Stimulated activated CD4-positive, alpha-beta T cell treated with anti-CD3 and anti-CD28 coated beads, TNF-alpha, amount 100 ng/mL, for 1 hour (primary cell): ENCODE measurements around the gene ZSCAN21.

Experiments
- DNase-seq, 3 donors: peaks; one replicate each; pipeline ENCODE4 v3.0.0-alpha.2; 2020; ENCODE audit warnings: low read depth in 3 of 3, low spot score in 1 of 3

Gene ZSCAN21

DNA sequence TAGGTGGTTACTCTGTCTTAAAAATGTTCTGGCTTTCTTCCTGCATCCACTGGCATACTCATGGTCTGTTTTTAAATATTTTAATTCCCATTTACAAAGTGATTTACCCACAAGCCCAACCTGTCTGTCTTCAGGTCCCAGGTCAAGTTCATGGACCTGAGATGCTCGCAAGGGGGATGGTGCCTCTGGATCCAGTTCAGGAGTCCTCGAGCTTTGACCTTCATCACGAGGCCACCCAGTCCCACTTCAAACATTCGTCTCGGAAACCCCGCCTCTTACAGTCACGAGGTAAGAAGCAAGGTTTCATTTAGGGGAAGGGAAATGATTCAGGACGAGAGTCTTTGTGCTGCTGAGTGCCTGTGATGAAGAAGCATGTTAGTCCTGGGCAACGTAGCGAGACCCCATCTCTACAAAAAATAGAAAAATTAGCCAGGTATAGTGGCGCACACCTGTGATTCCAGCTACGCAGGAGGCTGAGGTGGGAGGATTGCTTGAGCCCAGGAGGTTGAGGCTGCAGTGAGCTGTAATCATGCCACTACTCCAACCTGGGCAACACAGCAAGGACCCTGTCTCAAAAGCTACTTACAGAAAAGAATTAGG lies 25.5 kb upstream of the ZSCAN21 start:
- no peak for DNase-seq

DNA sequence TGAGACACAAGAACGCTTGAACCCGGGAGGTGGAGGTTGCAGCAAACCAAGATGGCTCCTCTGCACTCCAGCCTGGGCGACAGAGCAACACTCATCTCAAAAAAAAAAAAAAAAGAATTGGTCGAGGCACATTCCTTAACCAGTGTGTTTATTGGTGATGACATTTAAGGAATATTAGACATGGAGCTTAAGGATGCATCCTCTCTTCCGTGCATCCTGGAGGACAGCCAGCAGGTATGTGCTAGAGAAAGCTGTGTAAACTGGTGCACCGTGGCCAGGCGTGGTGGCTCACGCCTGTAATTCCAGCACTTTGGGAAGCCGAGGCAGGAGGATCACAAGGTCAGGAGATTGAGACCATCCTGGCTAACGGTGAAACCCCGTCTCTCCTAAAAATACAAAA lies 22.4 kb upstream of the ZSCAN21 start:
- no peak for DNase-seq

DNA sequence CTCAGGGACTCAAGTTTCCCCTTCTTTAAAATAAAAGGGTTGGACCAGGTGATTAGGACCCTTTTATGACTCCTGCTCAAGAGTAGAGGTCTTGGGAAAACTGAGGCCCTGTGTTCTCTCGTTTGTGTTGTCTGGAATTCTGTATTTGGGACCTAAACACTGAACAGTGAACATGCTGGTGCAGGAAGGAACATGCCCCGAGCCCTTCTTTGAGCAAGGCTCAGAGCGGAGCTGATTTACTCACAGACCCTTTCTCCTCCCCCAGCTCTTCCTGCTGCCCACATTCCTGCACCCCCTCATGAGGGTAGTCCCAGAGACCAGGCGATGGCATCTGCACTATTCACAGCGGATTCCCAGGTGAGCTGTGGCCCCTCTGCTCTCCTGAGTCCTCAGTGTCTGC lies 20.0 kb upstream of the ZSCAN21 start:
- no peak for DNase-seq

DNA sequence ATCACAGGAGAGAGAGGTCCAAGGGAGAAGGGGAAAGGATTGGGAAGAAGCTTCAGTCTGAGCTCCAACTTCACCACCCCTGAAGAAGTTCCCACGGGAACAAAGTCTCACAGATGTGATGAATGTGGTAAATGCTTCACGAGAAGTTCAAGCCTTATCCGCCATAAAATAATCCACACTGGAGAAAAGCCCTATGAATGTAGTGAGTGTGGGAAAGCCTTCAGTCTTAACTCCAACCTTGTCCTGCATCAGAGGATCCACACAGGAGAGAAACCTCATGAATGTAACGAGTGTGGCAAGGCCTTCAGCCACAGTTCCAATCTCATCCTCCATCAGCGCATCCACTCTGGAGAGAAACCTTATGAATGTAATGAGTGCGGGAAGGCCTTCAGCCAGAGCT lies 16.0 kb upstream of the ZSCAN21 start:
- DNase-seq, result no peak

DNA sequence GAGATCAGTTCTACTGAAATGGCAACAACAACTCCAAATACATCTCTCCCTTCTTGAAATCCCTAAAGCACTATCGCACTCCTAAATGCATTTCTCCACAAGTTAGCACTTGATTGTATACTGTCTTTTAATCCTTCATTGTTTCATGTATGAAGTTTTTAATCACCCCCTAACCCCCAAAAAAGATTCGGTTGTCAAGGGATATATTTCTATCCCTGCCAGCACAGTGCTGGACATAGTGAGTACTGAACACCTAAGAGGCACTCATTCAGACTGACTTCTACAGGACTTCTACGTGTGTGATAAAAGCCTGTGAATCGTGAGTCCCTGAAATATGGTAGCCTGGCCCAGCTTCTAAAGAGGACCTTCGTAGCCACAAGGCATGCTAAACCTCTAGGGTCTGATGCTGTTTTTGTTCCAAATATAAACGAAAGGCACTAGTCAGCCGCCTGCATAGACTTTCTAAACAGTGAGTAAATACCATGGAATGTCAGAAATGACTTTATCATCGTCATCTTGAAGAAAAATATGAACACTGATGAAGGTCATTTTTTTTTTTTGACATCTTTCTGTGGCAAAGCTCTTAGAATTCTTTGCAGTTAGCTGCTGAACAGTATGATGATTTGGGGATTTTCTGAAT lies 14.6 kb upstream of the ZSCAN21 start:
- DNase-seq, result no peak

DNA sequence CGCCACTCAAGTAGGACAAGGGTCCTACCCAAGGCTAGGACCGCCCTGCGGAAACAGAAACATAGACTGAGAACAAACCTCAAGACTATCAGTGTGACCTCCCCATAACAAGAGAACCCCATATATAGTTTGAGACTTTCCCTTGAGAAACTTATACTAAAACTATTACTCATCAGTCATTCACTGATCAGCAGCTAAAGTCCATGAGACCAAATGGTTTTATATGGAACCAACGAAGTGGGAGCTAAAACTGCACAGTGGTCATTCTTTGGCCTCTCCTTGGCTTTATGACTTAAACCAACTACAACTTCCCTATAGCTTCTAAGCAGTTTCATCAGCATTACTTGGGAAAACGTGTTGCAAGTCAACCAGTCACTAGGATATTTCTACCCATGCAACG lies 13.7 kb upstream of the ZSCAN21 start:
- DNase-seq, result no peak

DNA sequence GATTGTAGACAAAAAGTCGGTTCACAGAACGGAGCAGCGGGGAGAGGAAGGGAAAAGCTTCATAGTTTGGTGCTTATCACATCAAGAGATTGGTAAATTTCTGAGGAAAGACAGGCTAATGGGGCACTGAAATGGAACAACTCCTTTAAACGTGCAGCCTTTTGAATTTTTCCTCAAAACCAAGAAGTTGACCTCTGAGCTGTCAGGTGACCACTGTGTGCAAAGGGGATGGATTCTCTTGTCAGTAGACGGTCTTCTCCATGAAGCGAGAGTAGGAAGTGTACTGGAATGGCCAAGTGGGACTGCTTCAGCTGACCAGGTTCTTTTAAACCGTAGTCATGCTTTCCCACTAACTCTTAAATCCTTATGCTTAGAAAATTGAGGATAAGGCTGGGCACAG lies 11.2 kb upstream of the ZSCAN21 start:
- DNase-seq, result no peak

DNA sequence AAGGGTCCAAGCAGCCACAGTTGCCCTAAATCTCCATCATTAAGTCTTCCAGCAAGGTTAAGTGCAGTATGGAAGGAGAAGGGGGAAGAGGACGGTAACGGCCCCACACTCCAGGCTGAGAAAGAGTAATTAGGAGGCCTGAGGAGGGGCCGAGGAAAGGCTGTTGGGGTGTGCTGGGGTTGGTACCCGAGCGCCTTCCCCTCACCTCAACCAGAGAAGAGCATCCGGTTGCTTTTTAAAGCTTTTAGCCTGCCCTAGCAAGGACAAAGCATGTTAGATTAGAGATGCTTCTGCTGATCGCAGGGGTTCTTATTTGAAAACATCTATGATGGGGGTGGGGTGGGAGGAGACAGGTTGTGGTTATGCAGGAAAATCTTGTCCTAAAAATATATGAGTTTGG lies 9.0 kb upstream of the ZSCAN21 start:
- DNase-seq, result no peak

DNA sequence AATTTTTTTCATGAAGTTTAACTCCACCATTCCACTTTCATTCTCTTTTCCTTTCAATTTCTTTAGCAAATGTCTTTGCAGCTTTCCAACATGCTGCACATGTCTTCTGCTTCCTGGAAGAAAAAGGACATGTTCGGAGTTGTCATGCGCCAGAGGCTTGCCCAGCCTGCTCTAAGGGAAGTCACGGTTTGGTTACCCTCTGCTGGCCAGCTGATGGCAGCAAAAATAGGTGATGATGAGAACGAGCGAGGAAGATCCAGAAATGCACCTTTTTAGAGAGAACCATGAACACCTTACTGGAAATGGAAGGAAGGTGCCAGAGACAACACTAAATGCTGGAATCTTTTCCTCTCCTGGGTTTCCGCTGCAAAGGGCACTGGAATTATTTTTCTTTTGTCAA lies 4.9 kb upstream of the ZSCAN21 start:
- DNase-seq, result no peak

DNA sequence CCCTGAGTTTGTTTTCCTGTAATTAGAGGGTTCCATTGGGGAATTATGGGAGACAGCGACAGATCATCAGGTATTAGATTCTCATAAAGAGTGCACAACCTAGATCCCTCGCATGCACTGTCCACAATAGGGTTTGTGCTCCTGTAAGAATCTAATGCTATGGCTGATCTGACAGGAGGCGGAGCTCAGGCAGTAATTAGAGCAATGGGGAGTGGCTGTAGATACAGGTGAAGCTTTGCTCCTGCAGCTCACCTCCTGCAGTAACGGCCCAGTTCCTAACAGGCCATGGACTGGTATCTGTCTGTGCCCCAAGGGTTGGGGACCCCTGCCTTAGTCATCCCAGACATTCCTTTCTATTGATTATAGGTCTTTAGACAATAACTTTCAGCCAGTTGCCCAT lies 894 bp upstream of the ZSCAN21 start:
- DNase-seq, result no peak

DNA sequence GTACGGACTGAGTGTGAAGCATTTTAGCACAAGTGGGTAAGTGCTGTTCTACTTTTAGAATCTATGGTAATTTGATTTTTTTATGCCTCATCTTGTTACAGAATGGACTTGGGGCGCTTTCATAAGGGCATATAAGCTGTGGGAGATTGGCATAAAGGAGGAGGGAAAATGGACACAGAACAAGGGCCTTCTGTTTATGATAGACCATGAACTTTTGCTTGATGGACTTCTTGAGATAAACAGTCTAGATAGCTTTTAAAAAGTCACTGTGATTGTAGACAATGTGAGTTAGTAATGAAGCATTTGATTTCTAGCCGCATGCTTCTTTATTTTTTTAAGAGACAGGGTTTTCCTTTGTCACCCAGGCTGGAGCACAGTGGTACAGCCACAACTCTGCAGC lies 2.0 kb downstream of the ZSCAN21 start:
- no peak for DNase-seq

DNA sequence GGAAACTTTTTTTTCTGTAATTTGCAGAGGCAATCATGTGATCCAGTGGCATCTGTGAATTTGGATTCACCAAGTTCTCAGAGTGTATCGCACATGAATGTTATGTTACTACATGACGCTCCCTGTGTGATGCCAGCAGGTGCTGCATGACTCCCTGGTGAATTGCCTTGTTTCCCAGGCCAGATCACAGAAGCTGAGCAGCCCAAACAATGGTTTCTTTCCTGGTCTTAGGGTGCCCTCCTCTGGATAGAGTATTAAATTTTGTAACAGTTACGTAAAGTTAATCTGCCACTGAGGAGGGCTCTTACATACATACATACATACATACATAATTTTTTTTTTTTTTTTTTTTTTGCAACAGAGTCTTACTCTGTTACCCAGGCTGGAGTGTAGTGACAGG lies 3.6 kb downstream of the ZSCAN21 start:
- no peak for DNase-seq

DNA sequence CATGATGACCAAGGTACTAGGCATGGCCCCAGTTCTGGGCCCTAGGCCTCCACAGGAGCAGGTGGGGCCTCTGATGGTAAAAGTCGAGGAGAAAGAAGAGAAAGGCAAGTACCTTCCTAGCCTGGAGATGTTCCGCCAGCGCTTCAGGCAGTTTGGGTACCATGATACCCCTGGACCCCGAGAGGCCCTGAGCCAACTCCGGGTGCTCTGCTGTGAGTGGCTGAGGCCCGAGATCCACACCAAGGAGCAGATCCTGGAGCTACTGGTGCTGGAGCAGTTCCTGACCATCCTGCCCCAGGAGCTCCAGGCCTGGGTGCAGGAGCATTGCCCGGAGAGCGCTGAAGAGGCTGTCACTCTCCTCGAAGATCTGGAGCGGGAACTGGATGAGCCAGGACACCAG lies 7.4 kb downstream of the ZSCAN21 start:
- DNase-seq, result no peak

DNA sequence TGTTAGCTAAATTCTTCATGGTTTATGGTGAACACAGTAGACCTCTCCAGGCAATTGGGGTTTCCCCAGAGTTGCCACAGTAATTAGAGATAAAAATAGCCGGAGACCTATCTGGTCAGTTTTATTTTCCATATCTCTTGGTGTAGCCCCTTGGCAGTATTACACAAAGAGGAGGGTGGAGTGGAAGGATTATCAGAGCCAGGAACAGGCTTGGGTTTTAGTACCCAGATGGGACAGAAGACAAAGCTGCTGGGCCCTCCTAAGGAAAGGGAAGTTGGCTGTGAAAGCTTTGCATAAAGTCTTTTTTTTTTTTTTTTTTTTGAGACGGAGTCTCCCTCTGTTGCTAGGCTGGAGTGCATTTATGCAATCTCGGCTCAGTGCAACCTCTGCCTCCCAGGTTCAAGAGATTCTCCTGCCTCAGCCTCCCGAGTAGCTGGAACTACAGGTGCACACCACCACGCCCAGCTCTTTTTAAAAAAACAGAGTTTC lies 9.7 kb downstream of the ZSCAN21 start:
- DNase-seq, result no peak

DNA sequence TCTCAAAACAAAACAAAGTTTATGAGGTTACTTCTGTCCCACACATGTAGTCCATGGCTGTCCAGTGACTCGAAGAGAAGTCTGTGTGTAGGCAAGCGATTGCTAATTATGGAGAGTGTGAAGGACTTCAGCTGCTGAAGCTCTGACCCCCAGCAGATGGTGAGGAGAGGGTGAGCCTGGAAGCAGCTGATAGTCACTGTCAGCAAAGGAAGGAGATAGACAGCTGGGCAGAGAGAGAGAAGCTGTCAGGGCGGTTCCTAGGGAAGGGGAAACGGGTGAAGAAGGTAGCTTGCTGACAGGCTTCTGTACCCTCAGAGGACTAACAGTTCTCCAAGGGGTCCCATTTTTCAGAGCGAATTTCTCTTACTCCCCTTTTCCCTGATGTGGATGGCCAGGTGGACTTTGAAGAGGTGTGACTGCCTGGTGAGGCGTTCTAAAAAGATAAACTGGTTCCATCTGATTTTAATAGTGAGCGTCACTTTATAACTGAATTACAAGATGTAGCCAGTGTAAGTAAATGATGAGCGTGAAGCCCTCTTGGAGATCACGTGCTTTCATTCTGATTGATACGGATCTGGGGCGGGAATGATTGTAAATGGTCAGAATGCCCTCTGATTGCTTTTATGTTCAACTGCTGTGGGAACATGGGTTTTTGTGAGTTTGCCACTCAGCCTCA lies 12.1 kb downstream of the ZSCAN21 start:
- DNase-seq, result no peak

DNA sequence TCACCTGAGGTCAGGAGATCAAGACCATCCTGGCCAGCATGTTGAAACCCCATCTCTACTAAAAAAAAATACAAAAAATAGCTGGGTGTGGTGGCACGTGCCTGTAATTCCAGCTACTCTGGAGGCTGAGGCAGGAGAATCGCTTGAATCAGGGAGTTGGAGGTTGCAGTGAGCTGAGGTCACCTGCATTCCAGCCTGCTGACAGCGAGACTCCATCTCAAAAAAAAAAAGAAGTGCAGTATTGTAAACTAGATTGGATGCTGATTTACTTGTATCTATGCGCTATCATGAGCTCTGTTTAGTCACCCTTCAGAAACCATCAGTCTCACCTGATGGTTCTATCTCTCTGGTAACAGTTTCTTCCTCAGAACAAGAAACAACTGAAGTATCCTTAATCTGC lies 13.8 kb downstream of the ZSCAN21 start:
- DNase-seq, result no peak

DNA sequence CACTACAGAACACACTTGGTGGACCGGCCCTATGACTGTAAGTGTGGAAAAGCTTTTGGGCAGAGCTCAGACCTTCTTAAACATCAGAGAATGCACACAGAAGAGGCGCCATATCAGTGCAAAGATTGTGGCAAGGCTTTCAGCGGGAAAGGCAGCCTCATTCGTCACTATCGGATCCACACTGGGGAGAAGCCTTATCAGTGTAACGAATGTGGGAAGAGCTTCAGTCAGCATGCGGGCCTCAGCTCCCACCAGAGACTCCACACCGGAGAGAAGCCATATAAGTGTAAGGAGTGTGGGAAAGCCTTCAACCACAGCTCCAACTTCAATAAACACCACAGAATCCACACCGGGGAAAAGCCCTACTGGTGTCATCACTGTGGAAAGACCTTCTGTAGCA lies 14.6 kb downstream of the ZSCAN21 start:
- no peak for DNase-seq

DNA sequence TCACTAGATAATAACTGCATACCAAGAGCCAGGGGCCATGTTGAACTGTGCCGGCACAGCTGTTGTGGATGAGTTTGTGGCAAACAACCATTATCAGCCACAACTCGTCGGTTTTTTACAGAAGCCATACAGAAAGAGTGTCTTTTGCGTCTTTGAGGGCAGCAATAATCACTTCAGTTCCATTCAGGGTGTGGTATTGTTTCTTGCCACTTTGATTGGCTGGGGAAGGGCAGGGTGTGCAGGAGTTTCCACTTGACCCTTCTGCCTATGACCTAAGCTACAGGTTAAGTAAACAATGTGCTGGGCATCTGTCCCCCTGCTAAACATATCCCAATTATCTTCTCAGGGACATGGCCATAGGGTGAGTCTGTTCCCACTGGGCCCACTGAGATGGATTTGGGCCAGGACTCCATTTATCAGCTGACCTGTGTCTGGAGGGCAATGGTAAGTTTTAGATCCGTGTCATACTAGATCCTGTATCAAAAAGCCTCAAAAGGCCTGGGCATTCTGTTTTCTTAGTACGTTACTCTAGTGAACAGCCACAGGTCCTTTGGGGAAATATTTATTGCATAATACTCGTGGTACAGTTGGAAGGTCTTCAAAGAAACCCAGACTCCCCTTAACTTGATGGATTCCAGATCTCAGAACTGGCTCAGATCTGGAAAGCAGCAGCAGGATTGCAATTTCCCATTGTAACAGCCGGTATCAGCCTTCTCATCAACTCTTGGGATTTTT lies 16.0 kb downstream of the ZSCAN21 start:
- DNase-seq, result no peak

DNA sequence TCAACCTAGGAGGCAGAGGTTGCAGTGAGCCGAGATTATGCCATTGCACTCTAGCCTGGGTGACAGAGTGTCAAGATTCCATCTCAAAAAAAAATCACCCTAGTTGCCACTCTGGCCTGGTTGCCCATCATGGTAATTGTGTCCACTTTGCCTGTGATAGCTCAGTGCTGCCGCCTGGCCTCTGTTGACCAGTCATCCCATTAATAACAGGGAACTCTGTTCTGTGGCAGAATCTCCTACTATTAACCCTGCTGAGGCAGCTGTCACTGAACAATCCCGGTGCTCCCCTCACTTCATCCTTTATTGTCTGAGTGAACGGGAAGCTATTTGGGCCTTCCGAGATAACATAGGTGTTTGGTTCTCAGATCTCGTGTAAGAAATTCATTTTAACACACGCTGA lies 17.4 kb downstream of the ZSCAN21 start:
- DNase-seq, result no peak

DNA sequence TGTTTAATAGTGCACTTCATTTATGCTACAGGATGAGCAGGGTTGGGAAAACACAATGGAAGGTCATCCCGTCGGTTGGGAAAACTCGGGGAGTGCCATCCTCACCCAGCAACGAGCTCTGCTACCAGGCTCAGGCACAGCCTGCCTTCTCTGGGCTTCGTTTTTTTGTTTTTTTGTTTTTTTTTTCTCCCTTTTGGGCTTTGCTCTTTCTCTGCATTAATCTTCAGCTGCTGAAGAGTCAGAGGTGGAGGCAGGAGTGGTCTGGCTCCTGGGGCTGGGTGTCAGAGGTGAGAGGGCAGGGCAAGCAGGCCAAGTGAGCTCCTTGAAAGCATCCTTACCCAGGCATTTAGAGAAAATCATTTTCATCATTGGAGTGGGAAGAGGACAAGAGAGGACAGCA lies 20.4 kb downstream of the ZSCAN21 start:
- no peak for DNase-seq

DNA sequence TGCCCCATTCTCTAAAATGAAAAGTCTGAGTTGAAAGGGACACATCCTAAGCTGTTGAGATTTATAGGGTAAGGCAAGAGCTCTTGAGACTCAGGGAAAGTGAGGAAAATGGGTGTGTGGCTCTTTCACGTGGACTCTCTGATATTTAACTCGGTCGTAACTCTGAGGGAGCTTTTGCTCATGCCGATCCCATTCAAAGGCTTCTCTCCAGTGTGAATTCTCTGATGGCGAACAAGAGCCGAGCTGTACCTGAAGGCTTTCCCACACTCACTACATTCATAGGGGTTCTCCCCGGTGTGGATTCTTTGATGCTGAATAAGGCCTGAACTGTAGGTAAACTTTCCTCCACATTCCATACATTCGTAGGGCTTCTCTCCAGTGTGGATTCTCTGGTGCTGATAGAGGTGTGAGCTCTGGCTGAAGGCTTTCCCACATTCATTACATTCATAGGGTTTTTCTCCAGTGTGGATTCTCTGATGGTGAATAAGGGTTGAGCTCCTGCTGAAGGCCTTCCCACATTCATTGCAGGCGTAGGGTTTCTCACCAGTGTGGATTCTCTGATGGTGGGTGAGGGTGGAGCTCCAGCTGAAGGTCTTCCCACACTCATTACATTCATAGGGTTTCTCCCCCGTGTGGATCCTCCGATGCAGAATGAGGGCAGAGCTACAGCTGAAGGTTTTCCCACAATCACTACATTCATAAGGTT lies 21.6 kb downstream of the ZSCAN21 start:
- DNase-seq, result no peak
